HUDEP-2 (cell line): ENCODE measurements around the gene MRPS27.

Experiments used
- DNase-seq, 76 experiments: peaks; one replicate each; lab custom pipeline; 2025; ENCODE audit not compliant: unreplicated experiment in 76 of 76; lab: John Stamatoyannopoulos, UW

Gene MRPS27

DNA sequence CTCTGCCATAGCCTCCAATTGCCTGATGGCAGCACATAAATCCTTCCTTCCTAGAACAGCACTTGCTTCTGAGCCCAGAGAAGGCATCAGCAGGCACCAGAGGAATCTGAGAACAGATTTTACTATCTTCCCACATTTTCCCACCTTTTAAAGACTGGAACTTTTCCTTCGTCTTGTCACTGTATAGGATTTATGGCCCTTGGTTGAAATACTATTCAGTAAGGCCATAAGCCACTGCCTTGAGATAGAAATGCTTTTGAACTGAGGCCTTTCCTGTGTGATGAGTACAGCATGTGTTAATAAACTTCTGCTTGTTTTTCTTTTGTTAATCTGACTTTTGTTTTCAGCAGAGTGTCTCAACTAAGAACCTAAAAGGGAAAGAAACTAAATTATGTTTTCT is 84.3 kb downstream of the MRPS27 start:
- DNase-seq, result no peak

DNA sequence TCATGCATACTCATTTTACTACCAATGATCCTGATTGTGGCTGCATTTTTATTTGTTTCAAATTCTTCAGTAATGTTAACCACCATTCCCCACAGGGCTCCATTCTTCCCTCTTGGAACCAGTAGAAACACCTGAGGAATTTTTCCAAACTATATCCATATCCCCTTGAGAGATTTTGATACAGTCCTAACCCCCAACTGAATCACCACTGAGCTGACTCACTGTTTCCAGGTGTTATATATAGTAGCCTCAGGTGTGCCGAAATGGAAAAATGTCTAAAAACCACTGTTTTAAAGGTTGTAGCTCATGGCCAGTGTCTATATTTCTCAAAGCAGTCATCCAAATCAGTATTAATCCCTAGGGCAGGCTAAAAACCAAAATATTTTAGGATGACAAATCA is 85.2 kb downstream of the MRPS27 start:
- DNase-seq, result no peak

DNA sequence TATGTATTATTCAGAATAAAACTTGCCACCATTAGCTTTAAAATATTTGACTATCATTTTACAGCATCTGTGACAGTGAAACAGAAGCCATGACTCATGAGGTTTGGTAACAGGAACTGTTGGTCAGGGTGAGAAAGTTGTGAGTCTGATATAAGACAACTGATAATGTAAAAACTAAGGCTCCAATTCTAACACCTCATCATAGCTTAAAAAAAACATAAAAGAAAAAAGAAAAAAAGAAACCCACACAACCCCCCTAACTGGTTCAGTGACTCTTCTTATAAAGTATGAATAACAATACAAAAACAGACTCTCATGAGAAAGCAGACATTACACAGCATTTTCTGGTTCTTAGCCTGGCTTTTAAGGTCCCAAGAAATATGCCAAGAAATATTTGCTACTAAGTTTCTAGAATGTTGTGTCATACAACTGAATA is 85.8 kb downstream of the MRPS27 start:
- DNase-seq, result peak in 37 of 76 experiments; percentile 4 to 81 (median 58)

DNA sequence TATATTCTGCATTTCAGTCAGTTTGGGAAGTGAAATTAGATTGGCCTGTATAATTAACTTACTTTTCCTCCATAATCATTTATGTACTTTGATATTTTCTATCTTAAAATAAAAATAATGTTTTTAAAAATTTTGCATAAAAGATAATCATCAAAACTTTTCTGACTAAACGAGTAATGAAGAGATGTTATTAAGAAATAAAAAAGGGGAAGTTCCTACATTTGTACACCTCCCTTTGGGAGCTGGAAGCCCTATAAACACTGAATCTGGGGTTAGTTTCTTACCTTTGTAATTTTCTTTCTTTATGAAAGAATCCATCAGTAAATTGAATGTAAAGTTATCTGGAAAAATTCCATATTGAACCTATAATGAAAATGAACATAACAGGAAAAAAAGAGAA is 86.2 kb downstream of the MRPS27 start:
- peak in 1 of 76 experiments; percentile 48 for DNase-seq

- DNase-seq, result no peak
These were observed 87.2 kb downstream of the MRPS27 start for GRCh38 chr5:72232838-72233237.

DNA sequence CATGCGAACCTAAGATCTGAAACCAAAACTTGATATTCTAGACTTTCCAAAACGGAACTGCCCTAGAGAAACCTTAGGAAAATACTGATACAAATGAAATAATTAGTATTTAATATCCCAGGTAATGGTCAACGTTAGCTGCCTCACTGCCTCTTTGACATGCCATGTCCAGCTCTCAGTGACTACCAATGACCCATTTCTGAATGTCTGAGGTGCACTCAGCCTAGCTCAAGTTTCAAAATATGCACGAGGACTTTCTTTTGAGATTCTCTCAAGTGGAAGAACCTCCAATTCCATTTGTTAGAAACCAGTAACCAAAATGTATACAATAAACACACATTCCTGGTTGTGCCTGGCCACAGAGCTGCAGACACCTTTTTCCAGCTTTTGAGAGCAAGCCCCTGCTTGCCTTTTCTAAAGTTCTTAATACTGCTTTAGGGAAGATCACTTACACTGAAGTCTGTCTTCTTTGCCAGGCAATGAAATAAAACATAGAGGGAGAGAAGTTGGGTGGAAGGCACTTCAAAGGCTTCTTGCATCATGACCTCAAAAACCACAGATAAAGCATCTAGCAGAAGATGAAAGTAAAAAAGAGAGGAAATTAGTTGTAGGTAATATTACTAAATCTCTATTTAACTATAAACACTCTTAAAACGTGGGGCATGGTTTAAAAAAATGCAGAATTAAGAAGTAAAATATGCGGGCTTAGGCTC is 87.9 kb downstream of the MRPS27 start:
- peak in 16 of 76 experiments; percentile 4 to 55 (median 26) for DNase-seq

DNA sequence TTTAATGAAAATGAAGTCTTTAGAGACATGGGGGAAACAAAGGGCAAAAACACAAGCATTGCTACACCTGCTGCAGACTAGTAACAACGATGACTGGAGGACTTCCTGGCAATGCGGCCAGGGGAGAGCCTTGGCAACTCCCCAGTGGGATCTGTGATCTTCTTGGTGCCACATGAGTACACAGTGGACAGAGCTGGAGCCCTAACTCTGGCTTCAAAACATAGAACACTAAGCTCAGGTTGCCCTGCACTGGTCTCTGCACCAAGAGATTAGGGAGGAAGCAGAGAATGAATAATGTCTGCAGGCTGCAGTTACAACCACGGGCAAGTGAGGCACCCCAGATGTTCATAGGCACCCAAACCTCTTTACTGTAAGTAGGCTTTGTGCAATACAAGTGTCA is 91.1 kb downstream of the MRPS27 start:
- DNase-seq, result peak in 2 of 76 experiments; percentile 6 to 18

DNA sequence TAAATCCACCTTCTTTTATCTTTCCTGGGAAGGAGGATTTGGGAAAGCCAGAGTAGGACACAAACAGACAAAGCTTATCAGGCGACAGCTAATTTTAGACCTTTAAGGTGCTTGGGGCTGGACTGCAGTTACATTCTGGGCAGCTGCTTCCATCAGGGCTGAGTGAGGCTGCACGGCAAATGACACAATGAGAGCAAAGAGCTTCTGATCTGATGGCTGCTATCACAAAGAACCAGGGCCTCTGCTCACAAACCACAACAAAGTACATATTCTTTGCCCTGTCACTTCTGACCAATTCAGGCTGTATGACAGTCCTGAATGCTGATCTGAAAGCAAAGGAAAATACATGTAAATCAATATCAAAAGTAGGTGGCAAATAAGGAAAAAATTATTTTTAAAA is 93.1 kb downstream of the MRPS27 start:
- DNase-seq, result peak in 20 of 76 experiments; percentile 4 to 41 (median 20)

- DNase-seq, result no peak
These were observed 94.3 kb downstream of the MRPS27 start for GRCh38 chr5:72225741-72226140.

- no peak for DNase-seq
These were observed 95.0 kb downstream of the MRPS27 start for GRCh38 chr5:72224946-72225463.

- DNase-seq, result no peak
These were observed 96.7 kb downstream of the MRPS27 start for GRCh38 chr5:72223371-72223770.

DNA sequence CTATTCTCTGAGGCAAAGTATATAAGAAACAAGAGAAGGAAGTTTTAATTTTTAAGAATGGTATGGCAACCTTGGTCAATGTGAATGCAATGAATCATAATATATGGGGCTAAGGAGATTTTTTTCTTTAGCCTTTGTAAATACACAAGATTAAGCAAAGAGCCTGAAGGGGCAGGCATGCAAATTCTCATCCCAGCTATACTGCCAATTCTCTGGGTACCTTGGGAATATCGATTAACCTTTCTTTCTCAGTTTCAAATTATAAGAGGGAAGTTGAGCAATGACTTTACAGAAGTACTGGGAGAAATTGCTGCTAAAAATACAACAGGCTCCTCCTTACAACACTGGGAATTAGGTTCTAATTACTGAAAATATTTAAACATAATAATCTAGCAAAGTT is 97.5 kb downstream of the MRPS27 start:
- no peak for DNase-seq

- no peak for DNase-seq
These were observed 98.5 kb downstream of the MRPS27 start for GRCh38 chr5:72221541-72221940.

DNA sequence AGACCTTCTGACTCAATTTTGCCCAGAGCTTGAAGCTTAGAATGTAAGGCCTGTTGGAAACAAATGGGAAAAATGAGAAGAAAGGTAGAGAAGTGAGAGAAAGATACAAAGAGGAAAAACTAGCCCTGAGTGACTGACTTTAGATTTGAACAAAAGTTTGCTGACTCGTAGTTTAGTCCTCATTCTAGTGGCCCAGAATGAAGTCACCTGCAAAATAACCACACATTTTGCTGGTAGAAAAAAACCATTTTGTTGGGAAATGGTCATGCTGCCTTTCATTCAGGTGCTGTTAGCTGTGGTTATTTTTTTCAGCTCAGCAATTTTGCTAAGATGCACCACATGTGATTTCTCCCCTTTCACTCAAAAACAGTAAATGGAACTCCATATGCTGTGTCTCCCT is 98.9 kb downstream of the MRPS27 start:
- DNase-seq, result no peak

DNA sequence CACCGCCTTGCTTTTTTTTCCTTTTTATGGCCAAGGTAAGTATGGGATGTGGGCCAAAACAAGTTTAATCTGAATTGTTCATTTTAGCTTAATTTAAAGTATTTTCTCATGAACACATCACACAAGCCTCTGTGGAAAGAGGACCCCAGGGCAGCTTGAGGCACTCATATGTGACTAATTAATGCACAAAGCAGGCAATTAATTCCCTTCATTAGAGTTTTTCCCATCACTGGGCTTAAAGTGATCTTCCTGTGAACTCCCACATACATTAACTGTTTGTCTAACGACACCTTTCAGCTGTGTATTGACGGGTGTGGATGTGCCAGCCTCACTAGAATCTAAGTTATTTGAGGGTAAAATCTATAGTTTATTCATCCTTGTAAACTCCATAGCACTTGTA is 103.3 kb downstream of the MRPS27 start:
- no peak for DNase-seq

DNA sequence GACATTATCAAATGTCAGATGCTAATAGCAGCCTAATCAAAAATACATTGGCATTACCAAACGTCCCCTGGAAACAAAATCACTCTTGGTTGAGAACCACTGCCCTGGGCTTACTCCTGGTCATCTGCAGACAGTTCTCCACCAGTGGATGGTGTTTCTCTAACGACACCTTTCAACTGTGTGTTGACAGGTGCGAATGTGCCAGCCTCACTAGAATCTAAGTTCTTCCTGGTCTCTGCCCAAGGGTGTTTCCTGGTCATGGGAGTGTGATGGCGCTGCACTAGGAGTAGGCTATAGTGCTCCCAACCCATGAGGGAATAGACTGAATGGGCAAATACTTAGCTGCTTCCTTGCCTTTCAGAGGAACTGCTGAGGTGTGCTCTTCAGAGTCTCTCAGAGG is 105.9 kb downstream of the MRPS27 start:
- DNase-seq, result no peak

GRCh38 chr5:72213482-72213881 is 106.6 kb downstream of the MRPS27 start:
- DNase-seq, result no peak

DNA sequence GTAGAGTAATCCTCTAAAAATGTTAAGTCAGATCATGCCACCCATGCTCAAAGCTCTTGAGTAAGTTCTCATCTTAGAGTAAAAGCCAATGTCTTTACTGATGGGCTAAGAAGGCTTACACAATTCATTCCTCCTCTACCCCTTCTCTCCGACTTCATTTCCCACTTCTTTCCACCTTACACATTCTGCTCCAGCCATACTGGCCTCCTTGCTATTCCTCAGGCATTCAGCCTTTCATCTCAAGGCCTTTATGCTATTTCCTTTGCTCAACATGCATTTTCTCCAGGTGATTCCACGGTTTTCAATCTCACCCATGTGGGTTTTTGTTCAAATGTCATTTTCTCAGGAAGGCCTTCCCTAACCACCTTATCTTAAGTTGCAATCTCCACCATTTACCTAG is 107.9 kb downstream of the MRPS27 start:
- no peak for DNase-seq

- peak in 1 of 76 experiments; percentile 1 for DNase-seq
These were observed 109.0 kb downstream of the MRPS27 start for GRCh38 chr5:72210888-72211678.

DNA sequence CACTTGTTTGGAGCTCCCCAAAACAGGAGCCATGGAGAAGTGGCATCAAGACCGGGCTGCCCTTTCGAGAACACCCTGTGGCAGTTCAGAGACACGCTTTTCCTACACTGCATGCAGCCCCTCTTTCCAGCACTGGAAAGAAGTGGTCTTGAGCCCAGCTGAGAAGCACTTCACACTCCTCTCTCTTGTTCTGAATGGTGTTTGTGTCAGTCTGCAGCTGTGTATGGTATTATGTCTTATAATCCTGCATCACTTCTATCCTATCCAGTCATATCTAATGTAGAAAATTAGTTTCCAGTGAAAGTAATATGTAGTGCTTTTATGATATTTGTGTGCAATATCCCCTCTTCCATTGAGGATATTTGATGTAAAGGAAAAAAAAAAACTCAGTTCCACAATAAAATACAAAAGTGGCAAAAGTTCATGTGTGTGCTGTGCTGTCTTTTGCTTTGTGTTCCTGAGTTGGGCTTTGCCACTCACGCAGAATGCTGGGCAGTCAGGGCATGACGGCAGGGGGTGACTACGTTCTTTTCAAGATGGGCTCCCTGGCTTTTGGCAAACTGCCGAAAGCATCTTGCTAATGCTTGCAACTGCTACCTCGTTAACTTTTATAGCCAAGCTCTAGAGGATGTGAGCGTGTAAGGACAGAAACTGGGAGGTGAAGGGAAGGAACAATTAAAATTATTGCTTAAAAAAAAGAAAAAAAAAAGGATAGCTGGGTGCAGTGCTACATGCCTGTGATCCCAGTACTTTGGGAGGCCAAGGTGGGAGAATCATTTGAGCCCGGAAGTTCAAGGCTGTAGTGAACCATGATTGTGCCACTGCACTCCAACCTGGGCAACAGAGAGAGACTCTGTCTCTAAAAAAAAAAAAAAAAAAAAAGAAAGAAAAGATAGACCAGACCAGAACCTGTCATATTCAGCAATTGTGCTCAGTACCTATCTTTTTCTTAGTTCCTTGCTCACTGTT is 110.6 kb downstream of the MRPS27 start:
- DNase-seq, result no peak
